ENCODE data around the gene AMH.
A peak's percentile ranks its signal among the peaks of the same experiment; 100 is the strongest.
"Not testable (repeated sequence)": the region's sequence is repeated elsewhere in the genome, so short reads cannot be mapped to it uniquely, and the experiment has no call there.

AMH gene

DNA sequence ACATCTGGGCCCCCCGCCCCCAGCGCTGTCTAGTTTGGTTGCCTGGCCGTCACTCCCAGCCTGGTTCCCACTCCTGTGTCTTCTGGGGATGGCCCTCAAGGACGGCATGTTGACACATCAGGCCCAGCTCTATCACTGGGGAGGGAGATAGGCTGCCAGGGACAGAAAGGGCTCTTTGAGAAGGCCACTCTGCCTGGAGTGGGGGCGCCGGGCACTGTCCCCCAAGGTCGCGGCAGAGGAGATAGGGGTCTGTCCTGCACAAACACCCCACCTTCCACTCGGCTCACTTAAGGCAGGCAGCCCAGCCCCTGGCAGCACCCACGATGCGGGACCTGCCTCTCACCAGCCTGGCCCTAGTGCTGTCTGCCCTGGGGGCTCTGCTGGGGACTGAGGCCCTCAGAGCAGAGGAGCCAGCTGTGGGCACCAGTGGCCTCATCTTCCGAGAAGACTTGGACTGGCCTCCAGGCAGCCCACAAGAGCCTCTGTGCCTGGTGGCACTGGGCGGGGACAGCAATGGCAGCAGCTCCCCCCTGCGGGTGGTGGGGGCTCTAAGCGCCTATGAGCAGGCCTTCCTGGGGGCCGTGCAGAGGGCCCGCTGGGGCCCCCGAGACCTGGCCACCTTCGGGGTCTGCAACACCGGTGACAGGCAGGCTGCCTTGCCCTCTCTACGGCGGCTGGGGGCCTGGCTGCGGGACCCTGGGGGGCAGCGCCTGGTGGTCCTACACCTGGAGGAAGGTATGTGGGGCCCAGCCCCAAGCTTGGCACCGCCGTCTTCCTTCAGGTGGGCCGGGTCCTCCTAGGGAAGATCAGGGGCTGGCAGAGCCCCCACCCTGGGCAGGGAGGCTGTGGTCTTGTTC is at the start of gene AMH:
Gene AMH (plus strand): TSS at position 314 of the 857 bp plus-strand sequence. CDS start 10 bp downstream, at position 324.
- FAIRE-seq, result no peak

DNA sequence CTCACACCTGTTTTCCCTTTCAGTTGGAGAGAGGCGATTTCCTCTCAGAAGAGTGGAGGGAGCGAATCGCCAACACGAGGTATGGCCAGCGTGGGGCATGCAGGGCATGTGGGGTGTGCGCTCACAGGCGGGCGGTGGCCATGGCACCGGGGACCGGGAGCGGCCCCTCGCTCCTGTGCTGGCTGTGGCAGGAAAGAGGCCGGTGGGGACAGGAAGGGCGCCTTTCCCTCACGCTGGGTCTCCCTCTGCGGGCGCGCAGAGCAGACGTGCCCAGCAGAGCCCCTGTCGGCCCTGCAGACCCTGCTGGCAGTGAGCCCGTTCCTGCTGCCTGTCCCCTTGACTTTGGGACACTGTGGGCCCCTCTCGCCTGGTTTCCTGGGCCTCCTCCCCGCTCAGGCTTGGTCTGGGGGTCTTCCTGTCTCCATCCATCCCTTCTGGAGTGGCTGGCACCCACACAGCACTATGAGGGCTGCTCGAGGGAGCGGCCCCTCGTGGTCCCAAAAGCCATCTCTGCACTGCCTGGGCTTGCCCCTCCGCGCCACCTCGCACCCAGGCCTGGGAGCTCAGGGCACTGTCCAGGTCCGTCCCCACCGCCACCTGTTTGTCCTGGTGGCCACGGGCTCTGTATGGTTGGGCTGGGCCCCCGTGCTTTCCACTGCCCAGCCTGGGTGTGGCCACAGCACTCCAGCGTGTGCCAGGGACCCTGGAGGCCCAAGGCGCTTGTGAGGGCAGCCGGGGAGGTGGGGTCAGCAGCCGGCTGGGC is 49.1 kb upstream of the AMH start:
- DNase-seq (ENCODE audit: insufficient read length, low spot score), result no peak
- no peak for FAIRE-seq

More for the DNA sequence above, at the start of gene AMH:
- DNase-seq (ENCODE audit: insufficient read length, low spot score), result no peak

DNA sequence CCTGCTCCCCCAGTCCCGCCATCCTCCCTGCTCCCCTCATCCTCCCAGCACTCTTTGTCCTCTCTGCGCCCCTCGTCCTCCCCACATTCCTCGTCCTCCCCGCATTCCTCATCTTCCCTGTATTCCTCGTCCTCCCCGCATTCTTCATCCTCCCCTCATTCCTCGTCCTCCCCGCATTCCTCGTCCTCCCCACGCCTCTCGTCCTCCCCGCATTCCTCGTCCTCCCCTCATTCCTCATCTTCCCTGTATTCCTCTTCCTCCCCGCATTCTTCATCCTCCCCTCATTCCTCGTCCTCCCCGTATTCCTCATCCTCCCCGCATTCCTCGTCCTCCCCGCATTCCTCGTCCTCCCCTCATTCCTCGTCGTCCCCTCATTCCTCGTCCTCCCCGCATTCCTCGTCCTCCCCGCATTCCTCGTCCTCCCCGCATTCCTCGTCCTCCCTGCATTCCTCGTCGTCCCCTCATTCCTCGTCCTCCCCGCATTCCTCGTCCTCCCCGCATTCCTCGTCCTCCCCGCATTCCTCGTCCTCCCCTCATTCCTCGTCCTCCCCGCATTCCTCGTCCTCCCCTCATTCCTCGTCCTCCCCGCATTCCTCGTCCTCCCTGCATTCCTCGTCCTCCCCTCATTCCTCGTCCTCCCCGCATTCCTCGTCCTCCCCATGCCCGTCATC is 48.4 kb upstream of the AMH start:
- not testable (repeated sequence) for DNase-seq (ENCODE audit: insufficient read length, low spot score); FAIRE-seq

DNA sequence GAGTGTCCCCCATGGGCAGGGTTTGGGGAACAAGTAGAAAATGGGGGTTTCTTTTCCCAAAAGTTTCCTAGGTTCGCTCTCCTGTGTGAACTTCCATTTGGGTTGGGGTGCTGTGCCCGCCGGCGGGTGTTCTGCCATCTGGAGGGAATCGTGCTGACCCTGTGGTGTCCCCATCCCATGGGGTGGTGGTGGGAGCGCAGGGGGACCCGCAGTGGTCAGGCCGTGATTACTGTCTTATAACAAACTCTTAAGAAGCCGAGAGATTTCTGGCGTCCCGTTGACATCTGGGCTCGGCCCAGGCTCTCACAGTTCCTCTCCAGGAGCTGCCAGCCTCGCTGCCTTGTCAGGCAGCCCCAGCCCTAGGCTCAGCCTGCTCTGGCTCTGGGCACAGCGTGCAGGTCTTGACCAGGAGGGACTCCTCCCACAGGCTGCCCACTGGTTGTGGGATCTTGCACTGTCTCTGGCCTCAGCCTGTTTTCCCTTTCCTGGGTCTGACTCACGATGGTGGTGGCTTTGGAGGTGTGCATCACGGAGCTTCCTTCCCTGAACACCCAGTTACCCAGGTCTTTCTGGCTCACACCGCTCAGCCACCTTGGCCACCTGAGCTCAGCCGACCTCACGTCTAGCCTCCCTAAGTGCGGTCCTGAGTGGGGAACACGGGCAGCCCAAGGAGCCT is 47.5 kb upstream of the AMH start:
- FAIRE-seq, result no peak
- no peak for DNase-seq (ENCODE audit: insufficient read length, low spot score)

DNA sequence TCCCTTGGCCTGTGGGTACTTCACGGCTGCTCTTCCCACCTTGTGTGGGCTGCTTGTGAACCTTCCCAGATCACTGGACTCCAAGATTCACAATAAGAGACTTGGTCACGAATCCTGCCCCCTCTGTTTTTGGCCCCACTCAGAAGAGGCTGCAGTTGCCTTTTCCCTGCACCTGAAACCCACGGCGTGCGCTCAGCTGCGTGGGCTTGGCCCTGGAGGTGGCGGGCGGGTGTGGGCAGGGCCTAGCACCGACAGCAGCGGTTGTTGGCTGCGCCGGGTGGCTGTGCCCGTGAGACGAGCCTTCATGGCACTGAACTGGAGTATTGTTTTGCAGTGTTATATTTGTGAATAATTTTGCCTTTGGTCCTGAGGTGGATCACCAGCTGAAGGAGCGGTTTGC is 46.8 kb upstream of the AMH start:
- DNase-seq (ENCODE audit: insufficient read length, low spot score) (no peak), FAIRE-seq (no peak)

DNA sequence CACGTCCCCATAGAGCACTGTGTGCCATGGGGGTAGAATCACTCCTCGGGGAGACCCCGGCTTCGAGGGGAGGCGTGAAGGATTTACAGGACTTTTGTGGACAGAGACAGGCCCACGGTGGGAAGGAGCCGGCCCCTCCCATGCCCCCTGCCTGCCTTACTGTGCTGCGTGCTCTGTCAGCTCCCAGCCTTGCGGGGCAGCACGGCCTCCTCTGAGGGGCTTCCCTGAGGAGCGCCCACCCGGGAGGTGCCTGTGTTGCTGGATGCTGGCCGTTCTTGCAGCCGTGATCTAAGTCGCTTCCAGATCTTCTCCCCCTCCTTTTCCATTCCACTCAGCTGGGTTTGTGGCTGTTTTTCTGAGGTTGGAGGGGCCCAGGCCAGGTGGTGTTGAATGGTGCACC is 42.1 kb upstream of the AMH start:
- FAIRE-seq (no peak), DNase-seq (ENCODE audit: insufficient read length, low spot score) (no peak)

- FAIRE-seq (no peak), DNase-seq (ENCODE audit: insufficient read length, low spot score) (peak; percentile 73)
Measured at GRCh38 chr19:2207991-2208860, 40.9 kb upstream of the AMH start.

DNA sequence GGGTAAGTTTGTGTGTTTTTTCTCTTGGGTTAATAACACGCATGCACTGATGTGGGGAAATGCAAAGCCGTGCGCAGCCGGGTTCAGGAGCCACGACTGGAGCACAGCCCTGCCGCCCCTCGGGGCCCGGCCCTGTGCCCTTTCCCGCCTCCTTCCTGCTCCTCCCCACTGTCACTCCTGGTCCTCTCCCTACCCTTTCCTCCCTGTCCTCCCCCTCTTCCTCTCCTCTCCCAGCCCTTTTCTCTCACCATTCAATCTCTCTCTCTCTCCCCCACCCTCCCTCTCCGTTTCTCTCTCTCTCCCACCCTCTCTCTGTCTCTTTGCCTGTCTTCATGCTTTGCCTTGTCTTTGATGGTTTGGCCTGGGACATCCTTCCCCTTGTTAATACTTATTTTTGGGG is 40.1 kb upstream of the AMH start:
- FAIRE-seq (no peak), DNase-seq (ENCODE audit: insufficient read length, low spot score) (no peak)

- no peak for FAIRE-seq
- no peak for DNase-seq (ENCODE audit: insufficient read length, low spot score)
Measured at GRCh38 chr19:2209408-2209807, 39.7 kb upstream of the AMH start.

GRCh38 chr19:2210206-2210605 is 38.9 kb upstream of the AMH start:
- DNase-seq (ENCODE audit: insufficient read length, low spot score), result no peak
- no peak for FAIRE-seq

DNA sequence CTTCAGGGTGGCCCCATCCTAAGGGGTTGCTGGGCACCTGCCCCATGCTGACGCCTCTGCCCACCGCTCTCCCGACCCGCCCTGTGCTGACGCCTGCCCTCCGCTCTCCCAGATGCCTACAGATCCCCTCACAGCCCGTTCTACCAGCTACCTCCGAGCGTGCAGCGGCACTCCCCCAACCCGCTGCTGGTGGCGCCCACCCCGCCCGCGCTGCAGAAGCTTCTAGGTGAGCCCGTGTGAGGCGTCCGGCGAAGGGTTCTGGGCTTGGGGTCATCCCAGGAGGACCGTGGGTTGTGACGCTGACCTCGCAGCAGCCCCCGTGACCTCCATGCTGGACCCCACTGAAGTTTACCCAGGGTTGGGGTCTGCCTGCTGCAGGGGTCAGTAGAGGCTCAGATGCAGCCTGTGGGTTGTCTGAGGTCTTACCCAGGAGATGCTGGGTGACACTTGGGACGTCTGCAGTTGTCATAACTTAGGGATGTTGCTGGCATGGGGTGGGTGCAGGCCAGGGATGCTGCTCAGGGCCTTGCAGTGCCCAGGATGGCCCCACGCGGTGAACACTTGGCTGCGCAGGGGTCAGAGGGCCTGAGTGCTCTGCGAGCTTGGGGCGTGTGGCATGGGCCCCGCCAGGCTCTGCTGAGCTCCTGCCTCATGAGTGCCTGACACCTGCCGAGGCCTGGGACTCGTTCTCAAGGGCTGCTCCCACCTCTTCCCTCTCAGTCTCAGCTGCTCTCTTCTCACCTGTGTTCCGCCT is 38.0 kb upstream of the AMH start:
- DNase-seq (ENCODE audit: insufficient read length, low spot score) (no peak), FAIRE-seq (no peak)

GRCh38 chr19:2212861-2213711 is 36.0 kb upstream of the AMH start:
- no peak for DNase-seq (ENCODE audit: insufficient read length, low spot score)
- no peak for FAIRE-seq

GRCh38 chr19:2213799-2214198 is 35.3 kb upstream of the AMH start:
- no peak for DNase-seq (ENCODE audit: insufficient read length, low spot score)
- FAIRE-seq, result no peak

GRCh38 chr19:2214251-2214650 is 34.9 kb upstream of the AMH start:
- DNase-seq (ENCODE audit: insufficient read length, low spot score) (no peak), FAIRE-seq (no peak)

GRCh38 chr19:2215281-2215751 is 33.8 kb upstream of the AMH start:
- FAIRE-seq (no peak), DNase-seq (ENCODE audit: insufficient read length, low spot score) (no peak)

DNA sequence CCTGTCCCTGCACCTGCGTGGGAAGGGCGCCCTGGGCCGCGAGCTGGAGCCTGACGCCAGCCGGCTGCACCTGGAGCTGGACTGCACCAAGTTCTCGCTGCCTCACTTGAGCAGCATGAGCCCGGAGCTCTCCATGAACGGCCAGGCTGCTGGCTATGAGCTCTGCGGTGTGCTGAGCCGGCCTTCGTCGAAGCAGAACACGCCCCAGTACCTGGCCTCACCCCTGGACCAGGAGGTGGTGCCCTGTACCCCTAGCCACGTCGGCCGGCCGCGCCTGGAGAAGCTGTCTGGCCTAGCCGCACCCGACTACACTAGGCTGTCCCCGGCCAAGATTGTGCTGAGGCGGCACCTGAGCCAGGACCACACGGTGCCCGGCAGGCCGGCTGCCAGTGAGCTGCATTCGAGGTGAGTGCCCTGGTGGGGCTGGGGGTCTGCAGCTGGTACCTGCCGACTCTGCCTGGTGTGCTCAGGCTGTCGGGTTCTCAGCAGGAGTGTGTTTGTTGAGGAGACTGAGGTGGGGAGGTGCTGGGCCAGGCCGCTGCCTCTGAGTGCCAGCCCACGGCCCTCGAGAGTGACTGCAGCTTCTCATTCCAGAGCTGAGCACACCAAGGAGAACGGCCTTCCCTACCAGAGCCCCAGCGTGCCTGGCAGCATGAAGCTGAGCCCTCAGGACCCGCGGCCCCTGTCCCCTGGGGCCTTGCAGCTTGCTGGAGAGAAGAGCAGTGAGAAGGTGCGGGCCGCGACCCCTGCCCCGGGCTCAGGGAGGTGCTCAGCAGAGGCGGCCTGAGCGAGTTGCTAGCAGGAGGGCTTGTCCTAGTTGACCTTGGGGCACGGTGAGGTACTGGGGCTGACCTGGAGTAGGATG is 32.5 kb upstream of the AMH start:
- DNase-seq (ENCODE audit: insufficient read length, low spot score) (no peak), FAIRE-seq (no peak)

GRCh38 chr19:2217591-2217990 is 31.5 kb upstream of the AMH start:
- no peak for DNase-seq (ENCODE audit: insufficient read length, low spot score)
- no peak for FAIRE-seq
